GM19238 (cell line): Measurements from ENCODE around the gene RREB1.

Source experiments
- DNase-seq: peaks from one replicate; pipeline ENCODE4 v3.0.0; 2011; ENCODE audit warnings: low spot score; ENCODE audit not compliant: insufficient read length

Gene RREB1

GRCh38 chr6:7100072-7100752 lies 7.5 kb upstream of the RREB1 start:
- DNase-seq = no peak

- DNase-seq = no peak
Observed at GRCh38 chr6:7100753-7101081, 7.0 kb upstream of the RREB1 start.

GRCh38 chr6:7101290-7101689 lies 6.5 kb upstream of the RREB1 start:
- DNase-seq = no peak

- no peak for DNase-seq
Observed at GRCh38 chr6:7104752-7105151, 3.0 kb upstream of the RREB1 start.

- DNase-seq = no peak
Observed at GRCh38 chr6:7106215-7106751, 1.5 kb upstream of the RREB1 start.

GRCh38 chr6:7106752-7107577 lies 796 bp upstream of the RREB1 start:
- DNase-seq = peak; percentile 53

- DNase-seq = no peak
Observed at GRCh38 chr6:7108196-7108963, 619 bp downstream of the RREB1 start.

- DNase-seq = peak; percentile 46
Observed at GRCh38 chr6:7108964-7109836, 1.4 kb downstream of the RREB1 start.

- no peak for DNase-seq
Observed at GRCh38 chr6:7110092-7110792, 2.5 kb downstream of the RREB1 start.

- no peak for DNase-seq
Observed at GRCh38 chr6:7111095-7111690, 3.4 kb downstream of the RREB1 start.

- no peak for DNase-seq
Observed at GRCh38 chr6:7112171-7112570, 4.4 kb downstream of the RREB1 start.

GRCh38 chr6:7112741-7113313 lies 5.1 kb downstream of the RREB1 start:
- DNase-seq = no peak

- DNase-seq = no peak
Observed at GRCh38 chr6:7114744-7115458, 7.1 kb downstream of the RREB1 start.

- no peak for DNase-seq
Observed at GRCh38 chr6:7115543-7116231, 7.9 kb downstream of the RREB1 start.

- no peak for DNase-seq
Observed at GRCh38 chr6:7119272-7119801, 11.6 kb downstream of the RREB1 start.

GRCh38 chr6:7121700-7122241 lies 14.0 kb downstream of the RREB1 start:
- no peak for DNase-seq

- DNase-seq = no peak
Observed at GRCh38 chr6:7122684-7123083, 14.9 kb downstream of the RREB1 start.

- DNase-seq = no peak
Observed at GRCh38 chr6:7124114-7124513, 16.4 kb downstream of the RREB1 start.
